GM21360 (cell line): Measurements from ENCODE around the gene SLC38A2.
A peak's percentile ranks its signal among the peaks of the same experiment; 100 is the strongest.

ENCODE experiments used
- ATAC-seq: cut with Tn5 transposase; IDR thresholded peaks from one replicate; pipeline ENCODE4 v1.9.1; 2021; ENCODE audit warnings: mild to moderate bottlenecking, moderate library complexity; ENCODE audit not compliant: unreplicated experiment

Gene SLC38A2

DNA sequence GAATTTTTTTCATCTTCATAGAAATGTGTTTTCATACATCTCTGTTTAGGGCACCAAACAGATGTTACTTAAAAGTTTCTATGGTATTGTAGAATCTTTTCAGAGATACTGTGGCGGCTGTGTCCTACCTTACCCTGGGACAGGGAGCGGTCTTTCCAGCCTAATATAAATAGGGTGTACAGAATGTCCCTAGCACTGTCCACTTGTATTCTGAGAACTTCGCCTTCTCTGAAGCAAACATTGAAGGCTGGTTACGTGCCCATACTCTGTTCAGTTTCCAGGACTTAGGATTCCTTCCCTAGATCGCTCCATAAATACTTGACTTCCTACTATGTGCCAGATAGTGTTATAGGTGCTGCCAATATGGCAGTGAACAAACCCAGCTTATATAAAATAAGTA is 24.3 kb upstream of the SLC38A2 start:
- ATAC-seq = no peak

DNA sequence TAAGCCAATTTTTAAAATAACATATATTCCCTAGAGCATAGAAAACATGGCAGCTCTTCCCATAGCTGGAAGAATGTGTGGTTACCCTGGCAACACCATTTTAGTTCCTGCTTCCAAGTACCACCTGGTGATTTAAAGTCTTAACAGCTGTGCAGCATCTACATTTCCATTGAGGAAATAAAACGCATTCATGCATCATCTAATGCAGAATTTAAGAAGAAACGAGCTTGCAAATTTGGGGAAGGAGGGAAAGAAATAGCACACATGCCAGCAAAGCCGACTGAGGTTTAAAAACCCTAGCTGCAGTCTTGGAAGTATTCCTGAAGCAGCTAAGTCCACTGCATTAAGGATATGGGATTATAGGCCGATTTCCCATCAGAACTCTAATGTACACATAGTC is 22.8 kb upstream of the SLC38A2 start:
- no peak for ATAC-seq

DNA sequence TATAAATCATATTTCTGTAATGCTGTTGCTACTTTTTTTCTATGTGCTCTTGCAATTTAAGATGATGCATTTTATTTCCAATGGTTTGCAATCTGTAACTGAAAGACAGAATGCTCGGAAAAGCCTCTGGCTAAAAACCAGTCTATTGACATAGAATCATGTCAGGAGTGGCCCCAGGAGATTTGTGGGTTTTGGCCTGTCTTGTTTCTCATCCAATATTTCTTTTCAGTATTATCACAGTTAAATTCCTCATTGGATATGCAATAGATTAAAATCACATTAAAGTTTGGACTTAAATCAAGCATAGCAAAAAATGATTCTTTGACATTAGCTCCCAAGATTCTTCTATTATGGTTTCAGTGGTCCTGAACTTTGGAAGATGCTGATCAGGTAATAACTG is 19.1 kb upstream of the SLC38A2 start:
- ATAC-seq = no peak

DNA sequence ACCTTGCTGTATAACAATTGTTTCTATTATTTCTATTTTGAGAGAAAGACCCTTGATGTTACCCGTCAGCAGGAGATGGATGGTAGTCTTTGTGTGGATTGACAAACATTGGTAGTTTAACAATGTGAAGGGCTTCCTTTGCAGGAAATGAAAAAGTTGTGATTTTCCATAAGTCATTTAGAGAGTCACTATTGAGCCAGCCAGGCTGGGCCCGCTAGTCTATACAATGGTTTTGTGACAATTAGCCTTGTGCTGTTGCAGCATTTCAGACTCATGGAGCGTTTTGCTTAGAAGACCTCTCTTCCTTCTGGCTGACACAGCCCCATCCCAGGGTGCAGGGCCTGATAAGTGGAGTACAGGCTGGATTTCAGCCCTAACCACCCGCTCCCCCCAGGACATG is 18.3 kb upstream of the SLC38A2 start:
- no peak for ATAC-seq

DNA sequence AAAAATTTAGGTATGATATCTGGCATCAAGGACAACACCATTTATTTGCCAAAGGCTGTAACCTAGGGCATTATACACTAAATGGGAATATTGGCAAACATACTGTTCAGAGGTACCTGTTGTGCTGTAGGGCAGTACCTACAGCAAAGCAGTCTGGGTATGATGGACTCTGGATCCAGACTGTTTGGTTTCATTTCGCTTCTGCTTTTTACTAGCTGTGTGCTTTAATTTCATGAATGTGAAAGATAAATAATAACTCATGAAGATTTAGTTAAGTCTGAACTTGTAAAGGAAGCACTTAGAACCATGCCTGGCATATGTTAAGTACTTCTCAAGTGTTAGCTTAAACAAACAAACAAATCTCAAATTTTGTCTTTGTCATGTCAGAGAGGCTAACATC is 17.7 kb upstream of the SLC38A2 start:
- no peak for ATAC-seq

DNA sequence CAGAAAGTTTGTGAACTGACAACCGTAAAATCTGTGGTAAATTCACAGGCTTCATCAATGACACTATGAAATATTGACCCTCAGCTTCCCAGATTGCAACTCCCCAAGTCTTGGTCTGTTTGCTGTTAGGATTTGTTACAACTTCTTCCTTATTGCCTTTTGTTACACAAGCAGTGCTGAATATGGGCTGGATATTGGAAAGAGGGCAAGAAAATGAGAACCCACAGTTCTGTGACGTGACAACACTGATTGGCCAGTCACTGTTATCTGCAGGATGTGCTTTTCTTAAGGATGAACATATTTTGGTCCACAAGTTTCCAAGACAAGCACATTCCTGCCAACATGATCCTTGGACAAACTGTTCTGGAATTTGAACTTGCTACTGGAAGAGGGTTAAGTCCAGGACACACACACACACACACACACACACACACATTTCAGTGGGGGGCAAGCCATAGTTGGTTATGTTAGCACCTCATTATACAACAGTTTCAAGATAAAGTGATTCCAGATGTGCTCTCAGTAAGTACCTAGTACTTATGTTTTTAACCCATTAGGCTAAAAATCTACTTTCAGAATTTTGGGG is 16.6 kb upstream of the SLC38A2 start:
- no peak for ATAC-seq

DNA sequence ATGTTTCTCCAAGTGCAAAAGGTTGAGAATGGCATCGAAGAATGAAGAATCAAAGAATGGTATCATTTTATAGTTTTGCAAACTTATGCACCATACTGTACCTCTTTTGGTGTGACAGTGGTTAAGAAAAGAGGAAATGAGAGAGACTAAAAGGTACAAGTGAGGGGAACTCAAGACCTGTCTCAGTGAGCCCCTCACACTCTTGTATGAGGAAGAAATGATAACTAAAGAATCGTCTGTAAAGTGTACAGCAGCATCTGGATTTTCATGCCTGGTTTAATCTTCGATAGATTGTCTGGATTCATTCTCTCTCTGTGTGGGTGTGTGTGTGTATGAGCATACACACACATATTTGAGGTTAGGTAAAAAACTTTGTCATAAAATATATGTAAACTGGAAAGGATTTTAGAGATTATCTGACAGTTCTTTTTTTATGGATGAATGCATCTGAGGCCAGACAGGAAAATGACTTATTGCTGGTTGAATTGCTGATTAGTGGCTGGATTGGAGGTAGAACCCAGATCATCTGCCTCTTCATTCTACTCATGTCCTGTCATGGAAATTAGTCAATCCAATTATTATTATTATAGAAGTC is 16.0 kb upstream of the SLC38A2 start:
- ATAC-seq = peak; percentile 58

DNA sequence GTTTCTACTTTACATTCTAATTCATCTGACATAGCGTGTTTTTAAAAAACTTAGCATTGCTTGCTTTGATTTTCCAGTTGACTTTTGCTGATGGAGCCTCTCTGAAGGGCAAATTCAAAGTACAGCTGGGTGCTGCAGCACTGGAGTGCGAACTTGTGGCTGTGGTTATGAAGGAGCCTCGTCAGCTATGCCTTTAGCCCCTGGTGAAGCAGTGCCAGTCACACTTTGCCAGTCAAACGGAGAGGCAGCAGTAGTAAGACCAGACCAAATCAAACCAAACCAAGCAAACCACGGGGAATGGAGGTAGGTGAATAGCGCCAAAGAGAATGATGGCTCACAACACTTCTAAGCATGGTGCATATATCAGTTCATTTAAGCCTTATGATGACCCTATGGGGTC is 15.1 kb upstream of the SLC38A2 start:
- ATAC-seq = no peak

DNA sequence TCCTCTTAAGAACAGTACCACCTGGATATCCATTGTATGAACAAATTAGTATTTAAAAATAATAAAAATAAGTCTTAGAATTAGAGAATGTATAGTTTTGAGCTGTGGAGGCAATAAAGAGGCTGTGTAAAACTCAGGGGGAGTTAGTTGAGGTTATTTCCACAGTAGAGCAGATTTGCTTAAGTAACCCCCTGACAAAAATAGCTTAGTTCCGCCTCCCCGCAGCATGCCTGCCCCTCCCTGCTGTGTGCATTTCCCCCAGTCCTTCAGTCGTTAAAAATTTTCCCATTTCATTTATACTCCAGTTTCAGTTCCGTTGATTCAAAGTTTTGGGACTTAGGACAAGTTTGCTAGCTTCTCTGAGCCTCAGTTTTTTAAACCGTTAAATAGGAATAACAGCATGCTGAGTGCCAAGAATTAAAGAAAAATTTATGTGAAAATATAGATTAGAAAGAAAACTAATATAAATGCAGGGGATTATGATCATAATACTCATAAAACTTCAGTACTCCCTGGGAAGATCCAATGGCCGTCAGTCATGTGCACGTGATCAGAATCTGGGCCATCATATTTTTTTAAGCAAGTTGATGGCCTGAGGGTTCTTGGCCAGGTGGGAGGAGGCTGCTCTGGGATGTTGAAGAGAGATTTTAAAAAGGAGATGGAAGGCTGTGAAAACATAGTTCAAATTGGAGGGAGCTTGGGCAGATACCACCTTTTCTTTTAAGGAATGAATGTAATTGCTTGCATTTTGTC is 14.5 kb upstream of the SLC38A2 start:
- no peak for ATAC-seq

DNA sequence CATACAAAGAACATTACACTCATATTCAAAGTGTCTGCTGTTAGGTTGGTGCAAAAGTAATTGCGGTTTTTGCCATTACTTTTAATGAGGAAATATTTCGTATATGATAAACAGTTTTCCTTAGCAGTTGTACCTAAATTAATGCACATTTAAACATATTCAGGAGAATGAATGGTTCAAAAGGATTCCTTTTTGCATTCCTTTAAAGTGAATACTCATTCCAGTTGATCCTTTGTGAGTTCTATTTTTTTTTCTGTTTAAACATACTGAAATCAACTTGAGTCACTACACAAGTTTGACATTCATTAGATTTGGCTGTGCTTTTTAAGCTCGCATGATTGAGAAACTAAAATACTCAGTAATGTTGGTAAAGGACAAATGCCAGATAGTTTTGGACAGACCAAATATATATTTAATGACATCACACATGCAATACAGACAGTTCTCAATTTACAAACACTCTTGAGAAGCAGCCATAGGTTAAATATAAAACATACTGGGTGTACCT is 13.8 kb upstream of the SLC38A2 start:
- ATAC-seq = no peak

DNA sequence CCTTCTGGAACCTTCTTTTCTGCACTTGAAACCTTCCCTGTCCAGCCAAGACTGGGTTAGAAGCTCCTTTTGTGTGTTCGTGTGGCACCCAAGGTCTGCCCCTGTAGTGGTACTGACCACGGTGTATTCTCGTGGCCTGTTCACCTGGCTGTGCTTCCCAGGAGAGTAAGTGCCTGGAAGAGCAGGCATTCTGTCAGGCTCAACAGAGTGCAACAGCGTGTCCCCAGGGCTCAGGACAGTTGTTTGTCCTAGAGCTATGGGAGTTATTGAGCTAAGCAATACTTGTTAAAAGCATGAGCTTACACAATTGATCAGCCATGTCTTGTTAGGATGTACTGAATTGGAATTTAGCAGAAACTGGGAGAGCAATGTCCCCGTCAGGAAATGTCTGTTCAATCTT is 12.9 kb upstream of the SLC38A2 start:
- ATAC-seq = no peak

DNA sequence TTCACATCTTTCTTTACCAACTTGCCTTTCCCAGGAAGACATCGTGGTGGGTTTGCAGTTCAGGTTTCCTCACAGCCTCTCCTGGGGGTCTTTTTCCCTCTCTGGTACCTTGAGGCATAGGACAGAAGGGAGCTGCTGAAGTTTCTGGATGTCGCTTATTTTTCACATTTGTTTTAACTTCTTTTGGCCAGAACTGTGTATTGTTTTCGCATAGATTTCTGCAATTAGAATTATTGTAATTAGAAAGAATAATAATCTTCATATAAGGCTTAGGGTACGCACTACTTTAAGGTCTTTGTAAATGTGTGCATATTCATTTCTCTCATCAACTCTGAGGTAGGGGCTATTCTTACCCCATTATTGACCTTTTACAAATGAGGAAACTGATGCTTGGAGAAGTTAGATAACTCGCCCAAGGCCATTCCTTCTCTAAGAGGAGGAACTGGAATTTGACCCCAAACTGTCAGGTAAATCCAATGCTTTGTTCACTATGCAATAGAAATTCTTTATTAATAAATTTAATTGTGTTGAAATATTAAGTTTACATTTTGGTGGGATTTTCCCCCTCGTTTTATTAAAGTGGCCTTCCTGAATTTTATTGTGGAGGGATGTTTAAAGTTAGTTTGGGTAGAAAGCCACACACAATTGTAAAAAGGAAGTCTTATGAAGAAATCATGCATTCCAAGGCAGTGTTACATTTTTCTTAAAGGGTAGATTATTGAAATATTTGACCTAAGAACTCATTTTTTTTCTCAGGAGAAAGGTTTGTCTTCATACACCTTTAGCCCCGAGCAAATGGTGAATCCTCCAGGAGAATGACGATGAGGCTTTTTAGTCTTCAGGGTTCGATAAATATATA is 12.1 kb upstream of the SLC38A2 start:
- no peak for ATAC-seq

DNA sequence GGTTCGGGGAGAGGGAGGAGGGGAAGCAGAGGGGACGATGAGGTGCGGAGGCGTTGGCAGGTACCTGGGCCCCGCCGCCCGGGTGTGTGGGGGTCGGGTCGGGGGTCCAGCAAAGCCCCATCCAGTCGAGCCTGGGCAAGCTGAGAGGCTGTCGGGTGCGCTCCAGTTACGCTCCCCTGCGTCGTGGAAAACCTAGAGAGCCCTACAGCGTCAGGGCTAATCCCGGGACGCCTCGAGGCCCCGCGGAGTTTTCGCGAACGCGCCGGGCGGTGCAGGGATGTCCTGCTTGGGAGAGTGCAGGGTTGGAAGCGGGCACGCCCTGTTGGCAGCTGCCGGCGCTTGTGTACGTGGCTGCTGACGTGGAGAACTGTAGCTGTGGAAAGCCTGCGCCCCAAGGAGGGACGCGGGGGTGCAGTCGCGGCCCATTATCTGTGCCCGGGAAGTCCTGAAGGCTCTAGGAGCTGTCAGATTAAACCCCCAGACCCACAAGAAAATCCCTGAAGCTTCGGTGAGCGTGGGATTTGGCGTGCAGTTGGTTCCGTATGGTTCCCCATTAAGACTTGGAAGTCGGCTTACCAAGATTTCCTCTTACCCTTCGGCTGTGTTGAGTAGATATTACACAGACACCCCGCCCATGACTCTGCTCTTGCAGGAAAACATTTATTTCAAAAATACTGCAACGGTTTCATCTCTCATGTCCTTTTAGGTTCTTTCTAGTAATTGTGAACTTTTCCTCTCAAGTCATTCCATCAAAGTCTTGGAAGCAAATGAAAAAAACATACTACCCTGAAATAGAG is 11.3 kb upstream of the SLC38A2 start:
- ATAC-seq = peak; percentile 38

DNA sequence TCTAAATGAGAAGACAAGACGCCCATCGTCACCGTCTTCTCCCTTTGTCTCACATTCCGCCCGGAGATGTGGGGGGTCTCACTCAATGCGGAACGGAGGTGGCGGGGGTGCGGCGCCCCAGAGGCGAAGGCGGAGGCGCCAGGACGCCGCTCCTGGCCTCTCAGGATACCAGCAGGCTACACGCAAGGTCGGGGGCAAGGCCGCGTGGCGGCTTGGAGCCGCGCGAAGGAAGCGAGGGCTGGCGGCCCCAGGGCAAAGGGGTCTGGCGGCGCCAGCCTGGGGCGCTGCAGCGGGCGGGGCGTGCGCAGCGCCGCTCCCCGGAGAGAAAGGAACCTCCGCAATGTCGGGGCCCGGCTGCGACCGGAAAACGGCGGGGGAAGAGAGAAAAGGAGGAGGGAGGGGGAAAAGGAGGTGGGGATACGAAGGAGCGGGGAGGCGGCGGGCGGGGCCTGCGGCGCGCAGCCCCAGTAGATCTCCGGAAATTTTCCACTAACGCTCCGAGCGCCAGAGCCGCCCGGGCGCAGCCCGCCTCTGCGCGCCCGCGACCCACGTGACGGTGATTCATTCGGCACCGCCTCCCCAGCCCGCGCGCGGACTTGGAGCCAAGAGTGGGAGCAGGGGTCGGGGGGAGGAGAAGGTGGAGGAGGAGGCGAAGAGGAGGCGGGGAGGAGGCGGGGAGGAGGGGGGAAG is 10.5 kb upstream of the SLC38A2 start:
- ATAC-seq = peak; percentile 68

DNA sequence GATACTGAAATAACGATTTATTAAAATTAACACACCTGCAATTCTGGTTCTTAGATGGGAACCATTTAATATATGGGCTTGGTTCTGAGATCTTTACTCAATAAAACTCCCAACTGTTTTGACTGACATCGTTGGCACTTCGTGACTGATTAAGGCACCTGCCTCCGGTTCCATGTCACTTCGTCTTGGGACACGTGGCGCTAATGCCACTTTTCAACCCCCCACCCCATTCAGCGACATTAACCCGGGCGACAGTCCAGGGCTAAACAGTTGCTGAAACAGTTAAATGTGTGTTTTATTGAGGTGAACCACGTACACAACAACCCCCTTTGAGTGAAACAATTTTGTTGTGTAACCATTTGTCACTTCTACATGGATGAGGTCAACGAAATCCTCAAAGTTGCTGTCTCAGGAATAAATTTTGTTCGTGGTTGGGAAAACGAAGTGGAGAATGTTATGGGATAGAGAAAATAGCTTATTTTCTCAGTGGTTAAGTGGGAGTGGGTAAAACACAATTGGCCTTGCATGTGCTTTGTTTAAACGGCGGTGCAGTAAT is 9.9 kb upstream of the SLC38A2 start:
- ATAC-seq = no peak

DNA sequence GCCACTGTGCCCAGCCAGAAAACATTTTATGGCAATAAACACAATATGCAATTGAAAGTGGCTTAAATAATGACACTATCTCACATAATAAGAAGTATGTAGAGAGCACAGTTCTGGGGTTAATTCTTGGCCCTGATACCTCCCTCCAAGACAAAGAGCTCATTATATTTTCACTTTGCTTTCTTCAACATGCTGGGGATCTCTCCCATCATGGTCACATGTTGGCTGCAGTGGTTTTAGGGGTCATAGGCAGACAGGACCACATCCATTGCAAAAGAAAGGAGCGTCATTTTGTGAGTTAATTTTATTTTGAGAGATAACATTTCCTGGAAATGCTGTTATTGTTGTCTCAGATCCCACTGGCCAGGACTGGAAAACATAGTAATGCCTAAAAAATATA is 8.3 kb upstream of the SLC38A2 start:
- no peak for ATAC-seq

DNA sequence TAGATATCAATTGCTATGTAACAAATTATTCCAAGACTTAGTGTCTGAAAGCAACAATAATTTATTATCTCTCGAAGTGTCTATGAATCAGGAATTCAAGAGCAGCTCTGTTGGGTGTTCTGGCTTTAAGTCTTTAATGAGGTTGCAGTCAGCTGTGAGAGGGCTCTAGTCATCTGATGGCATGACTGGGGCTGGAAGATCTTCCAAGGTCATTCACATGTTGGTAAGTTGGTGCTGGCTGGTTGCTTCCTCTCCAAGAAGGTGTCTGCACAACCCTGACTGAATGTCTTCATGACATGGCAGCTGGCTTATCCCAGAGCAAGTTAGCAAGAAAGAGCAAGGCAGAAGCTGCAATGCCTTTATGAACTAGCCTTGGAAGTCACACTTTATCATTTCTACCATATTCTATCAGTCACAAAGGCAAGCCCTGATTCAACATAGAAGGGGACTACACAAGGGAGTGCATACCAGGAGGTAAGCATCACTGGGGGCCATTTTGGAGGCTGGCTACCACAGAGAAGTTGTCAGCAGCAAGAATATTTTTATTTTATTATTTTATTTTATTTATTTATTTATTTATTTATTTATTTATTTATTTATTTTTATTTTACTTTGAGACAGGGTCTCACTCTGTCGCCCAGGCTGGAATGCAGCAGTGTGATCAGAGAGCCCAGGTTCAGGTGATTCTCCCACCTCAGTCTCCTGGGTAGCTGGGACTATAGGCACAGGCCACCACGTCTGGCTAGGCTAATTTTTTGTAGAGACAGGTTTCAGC is 7.6 kb upstream of the SLC38A2 start:
- ATAC-seq = no peak

DNA sequence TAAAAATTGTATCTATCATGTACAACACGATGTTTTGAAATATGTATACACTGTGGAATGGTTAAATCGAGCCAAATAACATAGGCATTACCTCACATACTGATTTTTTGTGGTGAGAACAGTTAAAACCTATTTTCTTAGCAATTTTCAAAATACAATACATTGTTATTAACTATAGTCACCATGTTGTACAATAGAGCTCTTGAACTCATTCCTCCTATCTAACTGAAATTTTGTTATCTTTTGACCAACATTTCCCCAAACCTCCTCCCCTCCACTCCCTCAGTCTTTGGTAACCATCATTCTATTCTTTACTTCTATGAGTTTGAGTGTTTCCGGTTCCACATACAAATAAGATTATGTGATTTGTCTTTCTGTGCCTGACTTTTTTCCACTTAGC is 6.8 kb upstream of the SLC38A2 start:
- no peak for ATAC-seq

DNA sequence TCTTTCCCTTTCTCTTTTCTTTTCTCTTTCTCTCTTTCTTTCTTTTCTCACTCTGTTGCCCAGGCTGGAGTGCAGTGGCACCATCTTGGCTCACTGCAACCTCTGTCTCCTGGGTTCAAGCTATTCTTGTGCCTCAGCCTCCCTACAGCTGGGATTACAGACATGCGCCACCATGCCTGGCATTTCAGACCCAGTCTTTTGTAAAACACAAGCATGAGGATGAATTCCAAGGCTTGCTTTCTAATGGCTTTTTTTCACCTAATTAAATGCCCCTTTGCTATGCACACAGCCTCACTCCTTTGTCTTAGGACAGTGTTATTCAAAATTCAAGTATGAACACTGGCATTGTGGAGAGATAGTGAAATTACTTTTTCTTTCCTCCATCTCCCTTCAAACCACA is 6.0 kb upstream of the SLC38A2 start:
- no peak for ATAC-seq
